ENCODE data around the gene ANKRD55. TPM values are rescaled to one million over a fixed set of nuclear protein-coding genes. Genes with fewer than 3 reads are reported as not detected.

The ANKRD55 gene
- total and polyA plus RNA-seq, 11 donors: 0.11 to 0.15 TPM; not detected in 9

GRCh38 chr5:56111404-56111781, 121.7 kb downstream of the ANKRD55 start:
- no peaks in the 10 kb centered on the region for H3K9me3 ChIP-seq
- no peak overlapping the region for H3K27ac ChIP-seq
- intact Hi-C loops (cut with DNase I): no loop called here
- no peak overlapping the region for H3K4me3 ChIP-seq
- no peaks in the 10 kb centered on the region for H3K36me3 ChIP-seq
- no peak for DNase-seq
- WGBS, 4 donors: 89 to 95% (median 90%) methylated on average over 9 of the region's 9 CpGs
- no peak for ATAC-seq
- no peaks in the 10 kb centered on the region for H3K27me3 ChIP-seq
- peaks cover 0 to 2% (median 0%) of the 10 kb centered on the region in 12 donors for H3K4me1 ChIP-seq
- TF ChIP-seq POLR2A (IDR thresholded peaks at IDR 0.05) (no peak), CTCF (IDR thresholded peaks at IDR 0.05) (no peak)

GRCh38 chr5:56110646-56111403, 122.3 kb downstream of the ANKRD55 start:
- DNase-seq (no peak), ATAC-seq (no peak)
- TF ChIP-seq POLR2A (IDR thresholded peaks at IDR 0.05) (no peak), CTCF (IDR thresholded peaks at IDR 0.05) (no peak)
- Histone ChIP-seq H3K36me3 (no peaks in the 10 kb centered on the region), H3K27me3 (no peaks in the 10 kb centered on the region), H3K4me3 (no peak overlapping the region), H3K4me1 (peaks cover 0 to 8% (median 0%) of the 10 kb centered on the region in 12 donors), H3K9me3 (no peaks in the 10 kb centered on the region), H3K27ac (no peak overlapping the region)
- intact Hi-C loops (cut with DNase I): no loop called here
- 84 to 91% (median 88%) methylated on average over 6 of the region's 6 CpGs for WGBS, 4 donors

GRCh38 chr5:56108246-56108645, 124.9 kb downstream of the ANKRD55 start:
- 52 to 79% (median 59%) methylated on average over 3 of the region's 3 CpGs for WGBS, 4 donors
- Histone ChIP-seq H3K4me1 (peaks cover 0 to 10% (median 0%) of the 10 kb centered on the region in 12 donors), H3K27me3 (no peaks in the 10 kb centered on the region), H3K4me3 (no peak overlapping the region), H3K27ac (peak overlapping the region in 1 of 12 donors; percentile 24), H3K36me3 (no peaks in the 10 kb centered on the region), H3K9me3 (no peaks in the 10 kb centered on the region)
- DNase-seq (no peak), ATAC-seq (peak in 2 of 4 donors; percentile 42 to 55)
- intact Hi-C loops (cut with DNase I): no loop called here
- TF ChIP-seq POLR2A (IDR thresholded peaks at IDR 0.05) (no peak), CTCF (IDR thresholded peaks at IDR 0.05) (no peak)

- TF ChIP-seq CTCF (IDR thresholded peaks at IDR 0.05) (no peak), POLR2A (IDR thresholded peaks at IDR 0.05) (no peak)
- intact Hi-C loops (cut with DNase I): no loop called here
- DNase-seq: no peak
- ATAC-seq: no peak
- Histone ChIP-seq H3K4me1 (peaks cover 0 to 10% (median 0%) of the 10 kb centered on the region in 12 donors), H3K36me3 (no peaks in the 10 kb centered on the region), H3K4me3 (no peak overlapping the region), H3K9me3 (peaks cover 0 to 4% (median 0%) of the 10 kb centered on the region in 12 donors), H3K27ac (no peak overlapping the region), H3K27me3 (no peaks in the 10 kb centered on the region)
Measured at GRCh38 chr5:56106837-56107236, 126.3 kb downstream of the ANKRD55 start.

Data from heart left ventricle (tissue), 16 donors.